SJSA1 (cell line): ENCODE measurements around the gene RAB3D. TPM values are rescaled to one million over a fixed set of nuclear protein-coding genes. Genes with fewer than 3 reads are reported as not detected.
A peak's percentile ranks its signal among the peaks of the same experiment; 100 is the strongest.
"Not testable (repeated sequence)": the region's sequence is repeated elsewhere in the genome, so short reads cannot be mapped to it uniquely, and the experiment has no call there.

Source experiments
- DNase-seq, 2 experiments: peaks; one replicate each; pipeline ENCODE4 v3.0.0-alpha.2; 2015 to 2020; ENCODE audit warnings: low spot score in 2 of 2, low read depth in 1 of 2
- H3K27ac ChIP-seq: fragments of 250-450 bp; sonication (Bioruptor Pico); 2 replicates; pipeline ENCODE4 v1.5.1; 2020; ENCODE audit warnings: mild to moderate bottlenecking, moderate library complexity
- H3K27me3 ChIP-seq: fragments of 250-450 bp; sonication (Bioruptor Pico); replicated peaks from 2 replicates; pipeline ENCODE4 v1.5.1; 2020; ENCODE audit warnings: mild to moderate bottlenecking, moderate library complexity
- H3K36me3 ChIP-seq: fragments of 250-450 bp; sonication (Bioruptor Pico); 2 replicates; pipeline ENCODE4 v1.5.1; 2020; ENCODE audit warnings: mild to moderate bottlenecking
- H3K4me1 ChIP-seq: fragments of 250-450 bp; sonication (Bioruptor Pico); replicated peaks from 2 replicates; pipeline ENCODE4 v1.6.1; 2021; ENCODE audit warnings: mild to moderate bottlenecking
- H3K4me3 ChIP-seq: fragments of 250-450 bp; sonication (Bioruptor Pico); 2 replicates; pipeline ENCODE4 v1.5.1; 2020; ENCODE audit warnings: mild to moderate bottlenecking
- H3K9me3 ChIP-seq: fragments of 250-450 bp; sonication (Bioruptor Pico); replicated peaks from 2 replicates; pipeline ENCODE4 v1.5.1; 2020; ENCODE audit warnings: mild to moderate bottlenecking
- total RNA-seq: library from RNA; depleted of rRNA; stranded (reverse); fragments of >200 nt; shearing (Covaris generic); gene quantifications from 2 replicates; pipeline ENCODE4 v1.2.3, GENCODE V29; 2014

Gene RAB3D
- total RNA-seq, 1 experiment from 2014 or later, result 1.4 TPM

- not testable (repeated sequence) for H3K36me3 ChIP-seq
Measured at GRCh38 chr19:11320278-11320995, 19.0 kb downstream of the RAB3D start.

GRCh38 chr19:11306337-11306736, 33.1 kb downstream of the RAB3D start:
- Histone ChIP-seq H3K4me3 (no peak overlapping the region), H3K27me3 (no peaks in the 10 kb centered on the region; the same call in 1 of the 2 replicates), H3K27ac (no peak overlapping the region), H3K36me3 (no peaks in the 10 kb centered on the region), H3K9me3 (no peaks in the 10 kb centered on the region), H3K4me1 (no peaks in the 10 kb centered on the region)
- DNase-seq, result no peak

More at GRCh38 chr19:11320278-11320995, 19.0 kb downstream of the RAB3D start:
- H3K27ac ChIP-seq, H3K27me3 ChIP-seq, H3K9me3 ChIP-seq, DNase-seq, H3K4me3 ChIP-seq: not testable (repeated sequence)
- H3K4me1 ChIP-seq, result peaks cover 37% of the 10 kb centered on the region

GRCh38 chr19:11304936-11305335, 34.5 kb downstream of the RAB3D start:
- Histone ChIP-seq H3K4me1 (no peaks in the 10 kb centered on the region), H3K36me3 (no peaks in the 10 kb centered on the region), H3K4me3 (no peak overlapping the region), H3K9me3 (no peaks in the 10 kb centered on the region), H3K27ac (no peak overlapping the region), H3K27me3 (peaks cover 4% of the 10 kb centered on the region)
- no peak for DNase-seq

GRCh38 chr19:11300811-11301120, 38.7 kb downstream of the RAB3D start:
- H3K4me3 ChIP-seq, result no peak overlapping the region
- H3K36me3 ChIP-seq, result no peaks in the 10 kb centered on the region
- DNase-seq, result no peak
- no peaks in the 10 kb centered on the region for H3K9me3 ChIP-seq
- H3K27me3 ChIP-seq, result peaks cover 4% of the 10 kb centered on the region
- H3K27ac ChIP-seq, result no peak overlapping the region
- no peaks in the 10 kb centered on the region for H3K4me1 ChIP-seq

GRCh38 chr19:11299946-11300810, 39.3 kb downstream of the RAB3D start:
- H3K27ac ChIP-seq, result no peak overlapping the region
- DNase-seq, result no peak
- H3K4me3 ChIP-seq, result no peak overlapping the region
- H3K27me3 ChIP-seq, result peaks cover 4% of the 10 kb centered on the region
- no peaks in the 10 kb centered on the region for H3K36me3 ChIP-seq
- no peaks in the 10 kb centered on the region for H3K4me1 ChIP-seq
- no peaks in the 10 kb centered on the region for H3K9me3 ChIP-seq

GRCh38 chr19:11296264-11296663, 43.2 kb downstream of the RAB3D start:
- Histone ChIP-seq H3K36me3 (no peaks in the 10 kb centered on the region), H3K9me3 (no peaks in the 10 kb centered on the region), H3K4me3 (no peak overlapping the region), H3K4me1 (peaks cover 3% of the 10 kb centered on the region; the same call in 1 of the 2 replicates), H3K27me3 (peaks cover 4% of the 10 kb centered on the region; the same call in 1 of the 2 replicates), H3K27ac (no peak overlapping the region)
- DNase-seq, result no peak

- no peaks in the 10 kb centered on the region for H3K36me3 ChIP-seq
- no peaks in the 10 kb centered on the region for H3K27me3 ChIP-seq
- DNase-seq, result no peak
- no peak within 1 kb of the TSS for H3K27ac ChIP-seq
- H3K9me3 ChIP-seq, result no peaks in the 10 kb centered on the region
- peaks cover 3% of the 10 kb centered on the region; the same call in 1 of the 2 replicates for H3K4me1 ChIP-seq
- H3K4me3 ChIP-seq, result no peak within 1 kb of the TSS
Measured at GRCh38 chr19:11295665-11296245, 43.7 kb downstream of the RAB3D start, which contains the start of gene TSPAN16. Gene TSPAN16 (plus strand): TSS chr19:11296160. CDS start chr19:11296298, 138 bp downstream.

- H3K4me1 ChIP-seq, result peaks cover 3% of the 10 kb centered on the region; the same call in 1 of the 2 replicates
- no peak for DNase-seq
- no peaks in the 10 kb centered on the region for H3K27me3 ChIP-seq
- H3K27ac ChIP-seq, result no peak overlapping the region
- H3K4me3 ChIP-seq, result no peak overlapping the region
- no peaks in the 10 kb centered on the region for H3K9me3 ChIP-seq
- no peaks in the 10 kb centered on the region for H3K36me3 ChIP-seq
Measured at GRCh38 chr19:11295180-11295579, 44.3 kb downstream of the RAB3D start.

GRCh38 chr19:11293433-11294389, 45.7 kb downstream of the RAB3D start:
- Histone ChIP-seq H3K9me3 (no peaks in the 10 kb centered on the region), H3K4me1 (peaks cover 3% of the 10 kb centered on the region; the same call in 1 of the 2 replicates), H3K4me3 (no peak overlapping the region), H3K36me3 (no peaks in the 10 kb centered on the region), H3K27ac (no peak overlapping the region), H3K27me3 (no peaks in the 10 kb centered on the region)
- DNase-seq, result peak; percentile 83 to 88

GRCh38 chr19:11291991-11292390, 47.5 kb downstream of the RAB3D start:
- DNase-seq, result no peak
- no peaks in the 10 kb centered on the region for H3K36me3 ChIP-seq
- no peaks in the 10 kb centered on the region for H3K27me3 ChIP-seq
- no peaks in the 10 kb centered on the region for H3K9me3 ChIP-seq
- H3K4me3 ChIP-seq, result no peak overlapping the region
- H3K27ac ChIP-seq, result no peak overlapping the region
- H3K4me1 ChIP-seq, result peaks cover 3% of the 10 kb centered on the region; the same call in 1 of the 2 replicates

- Histone ChIP-seq H3K27me3 (no peaks in the 10 kb centered on the region), H3K36me3 (no peaks in the 10 kb centered on the region), H3K27ac (no peak overlapping the region), H3K4me3 (no peak overlapping the region), H3K9me3 (no peaks in the 10 kb centered on the region), H3K4me1 (peaks cover 3% of the 10 kb centered on the region; the same call in 1 of the 2 replicates)
- DNase-seq, result no peak
Measured at GRCh38 chr19:11291415-11291814, 48.0 kb downstream of the RAB3D start.

- no peak overlapping the region for H3K27ac ChIP-seq
- H3K27me3 ChIP-seq, result no peaks in the 10 kb centered on the region
- peaks cover 3% of the 10 kb centered on the region; the same call in 1 of the 2 replicates for H3K4me1 ChIP-seq
- H3K4me3 ChIP-seq, result no peak overlapping the region
- no peak for DNase-seq
- no peaks in the 10 kb centered on the region for H3K36me3 ChIP-seq
- H3K9me3 ChIP-seq, result no peaks in the 10 kb centered on the region
Measured at GRCh38 chr19:11290256-11290655, 49.2 kb downstream of the RAB3D start.

GRCh38 chr19:11288349-11288748, 51.1 kb downstream of the RAB3D start:
- Histone ChIP-seq H3K27ac (no peak overlapping the region), H3K9me3 (no peaks in the 10 kb centered on the region), H3K27me3 (no peaks in the 10 kb centered on the region), H3K4me3 (no peak overlapping the region), H3K36me3 (no peaks in the 10 kb centered on the region), H3K4me1 (no peaks in the 10 kb centered on the region)
- DNase-seq, result no peak
